Stomach (tissue), 9 donors: ENCODE data around the gene AKT2. TPM values are rescaled to one million over a fixed set of nuclear protein-coding genes. Genes with fewer than 3 reads are reported as not detected.

Experiments used
- DNase-seq, 2 donors: peaks; one replicate each; pipeline versions ENCODE4 v3.0.0 to v3.0.0-alpha.2; 2013 to 2019
- H3K27ac ChIP-seq, 5 donors: fragments of 200-600 bp in 4 of 5; sonication (generic) in 4 of 5; one replicate each; pipeline ENCODE4 v1.5.1; 2013 to 2019; ENCODE audit warnings: mild to moderate bottlenecking in 1 of 5, moderate library complexity in 1 of 5
- H3K27me3 ChIP-seq, 3 donors: fragments of 200-600 bp; sonication (generic); one replicate each; pipeline ENCODE4 v1.5.1; 2017 to 2019; ENCODE audit warnings: mixed run types in 1 of 3
- H3K36me3 ChIP-seq, 4 donors: fragments of 200-600 bp; sonication (generic); 1 replicate in 3 of 4; 2 replicates in 1 of 4; pipeline ENCODE4 v1.5.1; 2016 to 2019
- H3K4me1 ChIP-seq, 4 donors: fragments of 200-600 bp; sonication (generic); one replicate each; pipeline ENCODE4 v1.5.1; 2016 to 2019
- H3K4me3 ChIP-seq, 4 donors: fragments of 200-600 bp; sonication (generic) in 3 of 4; one replicate each; pipeline ENCODE4 v1.5.1; 2016 to 2019; ENCODE audit warnings: mild to moderate bottlenecking in 1 of 4
- H3K9me3 ChIP-seq, 4 donors: fragments of 200-600 bp; sonication (generic); one replicate each; pipeline ENCODE4 v1.5.1; 2016 to 2019
- CTCF ChIP-seq, 7 experiments: fragments of 450-650 bp in 4 of 7; fragments of 200-600 bp in 3 of 7; sonication (generic) in 3 of 7; IDR thresholded peaks; one replicate each; pipeline ENCODE4 v1.5.1; 2016 to 2019; ENCODE audit warnings: antibody characterized with exemption in 7 of 7, control low read depth in 2 of 7, mild to moderate bottlenecking in 1 of 7
- EP300 ChIP-seq: sonication (generic); formaldehyde crosslinking; IDR thresholded peaks from one replicate; pipeline ENCODE4 v1.6.1; 2017; ENCODE audit warnings: antibody characterized with exemption
- POLR2A ChIP-seq, 4 donors: fragments of 450-650 bp; IDR thresholded peaks; one replicate each; pipeline ENCODE4 v1.6.1; 2016; ENCODE audit warnings: antibody characterized with exemption in 4 of 4, control low read depth in 2 of 4, mild to moderate bottlenecking in 1 of 4, moderate library complexity in 1 of 4
- POLR2AphosphoS5 ChIP-seq, 3 donors: sonication (generic); formaldehyde crosslinking; IDR thresholded peaks; one replicate each; pipeline ENCODE4 v1.6.1; 2016; ENCODE audit warnings: antibody characterized with exemption in 3 of 3
- WGBS, 5 donors: extraction: QIAGEN DNeasy Blood & Tissue Kit in 3 of 5; methylation state at CpG; one replicate each; pipeline versions ENCODE4 v1.1.5 to v1.1.7; 2013 to 2018; 5-methylcytosine and 5-hydroxymethylcytosine counted together
- intact Hi-C: fragments of 100-400 bp; cut with DNase I; formaldehyde crosslinking; loops from one replicate; pipeline ENCODE4 v1.15.1; 2023; ENCODE audit warnings: low total_unique reads
- polyA plus RNA-seq, 3 donors: library from polyadenylated mRNA; stranded (reverse); fragments of 200-250 nt; gene quantifications; one replicate each; pipeline ENCODE4 v1.2.3, GENCODE V29; 2013
- total RNA-seq, 5 donors: library from RNA; depleted of rRNA; stranded (reverse); fragments of >200 nt; gene quantifications; one replicate each; pipeline versions ENCODE4 v1.1.0 to v1.2.3, GENCODE V29; 2014 to 2016
- donor health status: healthy with polysubstance abuse.
- donor health status: Bipolar disorder and iron deficiency.
- donor health status: healthy.

Gene AKT2
- total and polyA plus RNA-seq, 8 donors: 26.0 to 227 (median 75.9) TPM

DNA sequence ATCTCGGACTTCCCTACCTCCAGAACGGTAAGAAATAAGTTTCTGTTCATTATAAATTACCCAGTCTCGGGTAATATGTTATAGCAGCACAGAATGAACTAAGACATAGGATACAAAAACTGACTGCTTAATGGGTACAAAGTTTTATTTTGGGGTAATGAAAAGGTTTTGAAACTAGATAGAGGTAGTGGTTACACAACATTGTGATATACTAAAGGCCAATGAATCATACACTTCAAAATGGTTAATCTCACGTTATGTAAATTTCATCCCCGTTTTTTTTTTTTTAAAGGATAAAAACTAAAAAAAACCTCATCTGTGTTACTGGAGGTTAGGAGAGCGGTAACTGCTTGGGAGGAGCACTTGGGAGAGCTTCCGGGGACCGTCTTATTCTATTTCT lies 23.5 kb downstream of the AKT2 start:
- DNase-seq: no peak
- H3K9me3 ChIP-seq: no peaks in the 10 kb centered on the region
- H3K27ac ChIP-seq: no peak overlapping the region
- 77 to 89% (median 87%) methylated on average over 8 of the region's 8 CpGs for whole genome bisulfite sequencing, 5 donors
- no peak overlapping the region for H3K4me3 ChIP-seq
- H3K4me1 ChIP-seq: peaks cover 0 to 19% (median 13%) of the 10 kb centered on the region in 4 donors
- intact Hi-C loops: no loop called here
- no peaks in the 10 kb centered on the region for H3K27me3 ChIP-seq
- no peak for TF ChIP-seq EP300
- peaks cover 25 to 43% (median 42%) of the 10 kb centered on the region in 4 donors for H3K36me3 ChIP-seq

GRCh38 chr19:40257096-40257517 lies 28.0 kb downstream of the AKT2 start:
- peak in 1 of 2 donors; percentile 47 for DNase-seq
- Histone ChIP-seq H3K36me3 (peaks cover 28 to 53% (median 51%) of the 10 kb centered on the region in 4 donors), H3K4me3 (no peak overlapping the region), H3K9me3 (no peaks in the 10 kb centered on the region), H3K4me1 (peaks cover 0 to 26% (median 18%) of the 10 kb centered on the region in 4 donors), H3K27ac (no peak overlapping the region), H3K27me3 (no peaks in the 10 kb centered on the region)
- intact Hi-C loops: no loop called here
- TF ChIP-seq POLR2AphosphoS5 (IDR thresholded peaks at IDR 0.05) (no peak), CTCF (IDR thresholded peaks at IDR 0.05) (no peak), POLR2A (IDR thresholded peaks at IDR 0.05) (no peak)
- WGBS, 5 donors: 66 to 79% (median 68%) methylated on average over 4 to 9 of the region's 9 CpGs

DNA sequence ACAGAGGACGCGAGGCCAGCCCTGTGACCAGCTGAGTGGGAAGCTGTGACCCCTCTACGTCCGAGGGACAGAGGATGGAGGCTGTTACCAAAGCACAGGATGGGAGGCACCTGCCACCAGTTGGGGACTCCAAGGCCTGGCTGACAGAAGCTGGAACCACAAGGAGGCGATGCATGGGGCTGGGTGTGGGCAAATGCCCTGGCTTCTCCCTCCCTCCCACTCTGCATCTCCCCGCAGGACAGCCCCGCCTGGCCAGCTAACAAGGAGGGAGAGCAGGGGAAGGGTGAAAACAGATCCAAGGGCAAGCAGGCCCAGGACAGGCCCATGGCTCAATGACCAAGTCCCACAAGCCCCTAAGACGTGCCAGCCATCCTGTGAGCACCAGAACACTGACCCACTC lies 28.6 kb downstream of the AKT2 start:
- intact Hi-C loops: no loop called here
- H3K36me3 ChIP-seq: peaks cover 28 to 56% (median 55%) of the 10 kb centered on the region in 4 donors
- H3K4me1 ChIP-seq: peaks cover 0 to 26% (median 19%) of the 10 kb centered on the region in 4 donors
- TF ChIP-seq EP300: no peak
- DNase-seq: no peak
- H3K9me3 ChIP-seq: no peaks in the 10 kb centered on the region
- H3K27ac ChIP-seq: no peak overlapping the region
- 85 to 96% (median 90%) methylated on average over 7 to 8 of the region's 8 CpGs for WGBS, 5 donors
- no peak overlapping the region for H3K4me3 ChIP-seq
- no peaks in the 10 kb centered on the region for H3K27me3 ChIP-seq

DNA sequence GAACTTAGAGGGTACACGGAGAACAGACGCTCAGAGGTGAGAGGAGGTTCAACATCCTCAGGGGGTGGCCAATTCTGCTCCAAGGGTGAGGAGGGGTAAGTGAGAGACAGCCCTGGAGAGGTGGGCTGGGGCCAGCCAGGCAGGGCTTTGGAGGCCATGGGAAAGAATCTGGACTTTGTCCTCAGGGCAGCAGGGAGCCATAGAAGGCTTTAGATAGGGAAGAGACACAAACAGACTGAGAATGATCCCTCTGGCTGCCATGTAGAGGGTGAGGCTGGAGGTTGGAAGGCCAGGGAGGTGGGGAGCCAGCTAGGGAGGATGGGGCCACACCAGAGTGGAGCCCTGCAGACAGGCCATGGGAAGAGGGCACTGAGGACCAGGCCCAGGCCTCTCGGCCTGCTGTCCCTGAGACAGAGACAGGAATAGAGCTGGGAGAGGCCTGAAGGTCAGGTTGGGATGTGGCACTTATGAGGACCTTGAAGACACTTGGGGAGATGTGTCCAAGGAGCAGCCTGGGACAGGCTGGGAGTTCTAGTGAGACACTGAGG lies 29.5 kb downstream of the AKT2 start:
- intact Hi-C loops: no loop called here
- H3K27ac ChIP-seq: no peak overlapping the region
- no peaks in the 10 kb centered on the region for H3K9me3 ChIP-seq
- H3K27me3 ChIP-seq: no peaks in the 10 kb centered on the region
- H3K36me3 ChIP-seq: peaks cover 31 to 64% (median 59%) of the 10 kb centered on the region in 4 donors
- DNase-seq: no peak
- TF ChIP-seq EP300: no peak
- no peak for TF ChIP-seq POLR2A (IDR thresholded peaks at IDR 0.05)
- TF ChIP-seq POLR2AphosphoS5 (IDR thresholded peaks at IDR 0.05): no peak
- TF ChIP-seq CTCF (IDR thresholded peaks at IDR 0.05): no peak
- 85 to 89% (median 86%) methylated on average over 3 of the region's 3 CpGs for WGBS, 5 donors
- H3K4me3 ChIP-seq: no peak overlapping the region
- peaks cover 0 to 26% (median 19%) of the 10 kb centered on the region in 4 donors for H3K4me1 ChIP-seq

DNA sequence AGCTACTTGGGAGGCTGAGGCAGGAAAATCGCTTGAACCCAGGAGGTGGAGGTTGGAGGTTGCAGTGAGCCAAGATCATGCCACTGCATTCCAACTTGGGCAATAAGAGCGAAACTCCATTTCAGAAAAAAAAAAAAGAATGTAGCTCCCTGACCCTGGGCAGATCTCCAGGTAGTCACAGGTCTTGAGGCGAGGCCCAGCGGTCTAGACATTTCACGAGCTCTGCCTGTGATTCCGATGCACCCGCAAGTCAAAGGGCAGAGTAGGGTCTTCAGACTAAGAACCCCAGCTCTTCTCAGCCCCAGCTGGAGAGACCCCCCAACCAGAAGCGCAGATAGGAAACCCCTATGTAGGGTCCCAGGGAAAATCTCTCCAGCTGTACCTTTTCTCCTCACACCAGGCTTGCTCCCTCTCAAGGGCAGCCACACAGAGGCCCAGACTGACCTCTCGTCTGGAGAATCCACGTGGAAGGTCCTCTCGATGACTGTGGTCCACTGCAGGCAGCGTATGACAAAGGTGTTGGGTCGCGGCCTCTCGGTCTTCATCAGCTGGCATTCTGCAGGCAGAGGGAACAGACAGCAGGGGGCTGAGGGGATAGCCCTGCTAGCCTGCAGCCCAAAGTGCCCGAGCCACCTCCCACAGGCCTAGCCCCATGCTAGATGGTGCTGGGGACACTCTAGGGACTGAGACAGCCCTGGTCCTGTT lies 30.3 kb downstream of the AKT2 start:
- H3K4me3 ChIP-seq: no peak overlapping the region
- no peak for TF ChIP-seq POLR2AphosphoS5 (IDR thresholded peaks at IDR 0.05)
- TF ChIP-seq CTCF (IDR thresholded peaks at IDR 0.05): no peak
- TF ChIP-seq POLR2A (IDR thresholded peaks at IDR 0.05): no peak
- TF ChIP-seq EP300: no peak
- no peaks in the 10 kb centered on the region for H3K9me3 ChIP-seq
- peaks cover 33 to 72% (median 67%) of the 10 kb centered on the region in 4 donors for H3K36me3 ChIP-seq
- H3K27me3 ChIP-seq: no peaks in the 10 kb centered on the region
- no peak for DNase-seq
- no peak overlapping the region for H3K27ac ChIP-seq
- intact Hi-C loops: no loop called here
- H3K4me1 ChIP-seq: peaks cover 0 to 26% (median 19%) of the 10 kb centered on the region in 4 donors
- 86 to 96% (median 91%) methylated on average over 16 of the region's 16 CpGs for WGBS, 5 donors
